ENCODE measurements around the gene MS4A5. TPM values are rescaled to one million over a fixed set of nuclear protein-coding genes. Genes with fewer than 3 reads are reported as not detected.

Gene MS4A5
- total and polyA plus RNA-seq, 2 donors from 2014 or later: not detected

DNA sequence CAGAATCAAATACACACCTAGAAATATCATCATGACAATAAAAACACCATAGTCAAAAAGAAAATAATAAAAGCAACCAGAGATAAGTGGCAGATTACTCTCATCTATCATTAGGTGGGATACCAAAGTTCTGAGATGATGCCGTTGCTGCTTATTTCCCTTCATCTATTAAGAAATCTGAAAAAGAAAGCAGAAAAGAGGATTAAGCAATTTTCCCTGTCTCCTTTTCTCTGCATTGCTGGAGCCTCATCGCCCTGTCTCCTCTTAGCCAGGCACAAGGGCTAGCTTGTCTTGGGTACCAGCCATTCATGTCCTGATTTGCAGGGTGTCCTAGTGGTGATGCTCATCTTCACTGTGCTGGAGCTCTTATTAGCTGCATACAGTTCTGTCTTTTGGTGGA lies 37.0 kb upstream of the MS4A5 start:
- H3K27ac ChIP-seq (ENCODE audit: low read depth in 2 of 2, low read length in 2 of 2): no peak overlapping the region
- H3K9me3 ChIP-seq (ENCODE audit: control insufficient read depth in 2 of 3, insufficient read depth in 1 of 3, low read length in 3 of 3): no peaks in the 10 kb centered on the region
- H3K27me3 ChIP-seq (ENCODE audit: control insufficient read depth, insufficient read depth, low read length): no peaks in the 10 kb centered on the region
- no peak for DNase-seq
- H3K9ac ChIP-seq (ENCODE audit: low read length in 3 of 3): no peak overlapping the region
- no peak for FAIRE-seq
- no peak overlapping the region for H3K4me3 ChIP-seq (ENCODE audit: low read length in 3 of 3)
- TF ChIP-seq, protein P1, sequence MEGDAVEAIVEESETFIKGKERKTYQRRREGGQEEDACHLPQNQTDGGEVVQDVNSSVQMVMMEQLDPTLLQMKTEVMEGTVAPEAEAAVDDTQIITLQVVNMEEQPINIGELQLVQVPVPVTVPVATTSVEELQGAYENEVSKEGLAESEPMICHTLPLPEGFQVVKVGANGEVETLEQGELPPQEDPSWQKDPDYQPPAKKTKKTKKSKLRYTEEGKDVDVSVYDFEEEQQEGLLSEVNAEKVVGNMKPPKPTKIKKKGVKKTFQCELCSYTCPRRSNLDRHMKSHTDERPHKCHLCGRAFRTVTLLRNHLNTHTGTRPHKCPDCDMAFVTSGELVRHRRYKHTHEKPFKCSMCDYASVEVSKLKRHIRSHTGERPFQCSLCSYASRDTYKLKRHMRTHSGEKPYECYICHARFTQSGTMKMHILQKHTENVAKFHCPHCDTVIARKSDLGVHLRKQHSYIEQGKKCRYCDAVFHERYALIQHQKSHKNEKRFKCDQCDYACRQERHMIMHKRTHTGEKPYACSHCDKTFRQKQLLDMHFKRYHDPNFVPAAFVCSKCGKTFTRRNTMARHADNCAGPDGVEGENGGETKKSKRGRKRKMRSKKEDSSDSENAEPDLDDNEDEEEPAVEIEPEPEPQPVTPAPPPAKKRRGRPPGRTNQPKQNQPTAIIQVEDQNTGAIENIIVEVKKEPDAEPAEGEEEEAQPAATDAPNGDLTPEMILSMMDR (IDR thresholded peaks at IDR 0.05; ENCODE audit: borderline replicate concordance, extremely low read depth, insufficient read depth): no peak
- no peaks in the 10 kb centered on the region for H3K36me3 ChIP-seq (ENCODE audit: control insufficient read depth in 2 of 3, insufficient read depth in 3 of 3, low read length in 3 of 3)
- no peaks in the 10 kb centered on the region for H3K4me1 ChIP-seq (ENCODE audit: control insufficient read depth in 2 of 3, insufficient read depth in 2 of 3, low read depth in 1 of 3, low read length in 3 of 3)
- intact Hi-C loops (cut with DNase I): no loop called here

DNA sequence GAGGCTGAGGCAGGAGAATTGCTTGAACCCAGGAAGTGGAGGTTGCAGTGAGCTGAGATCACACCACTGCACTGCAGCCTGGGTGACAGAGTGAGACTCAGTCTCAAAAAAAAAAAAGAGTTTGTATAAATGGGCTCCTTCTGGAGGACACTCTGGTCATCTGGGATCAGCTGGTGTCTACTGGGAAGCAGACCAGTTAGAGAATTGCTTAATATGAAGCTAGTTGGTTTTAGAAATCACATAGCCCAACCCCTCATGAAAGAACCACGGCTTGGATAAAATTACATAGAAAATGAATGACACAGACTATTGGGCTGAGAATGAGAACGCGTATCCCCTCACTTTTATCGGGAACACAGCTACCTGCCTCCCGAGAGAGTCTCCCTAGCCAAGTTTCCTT lies 36.4 kb upstream of the MS4A5 start:
- Histone ChIP-seq H3K4me3 (ENCODE audit: low read length in 3 of 3) (no peak overlapping the region), H3K9me3 (ENCODE audit: control insufficient read depth in 2 of 3, insufficient read depth in 1 of 3, low read length in 3 of 3) (no peaks in the 10 kb centered on the region), H3K27ac (ENCODE audit: low read depth in 2 of 2, low read length in 2 of 2) (no peak overlapping the region), H3K27me3 (ENCODE audit: control insufficient read depth, insufficient read depth, low read length) (no peaks in the 10 kb centered on the region), H3K36me3 (ENCODE audit: control insufficient read depth in 2 of 3, insufficient read depth in 3 of 3, low read length in 3 of 3) (no peaks in the 10 kb centered on the region), H3K4me1 (ENCODE audit: control insufficient read depth in 2 of 3, insufficient read depth in 2 of 3, low read depth in 1 of 3, low read length in 3 of 3) (no peaks in the 10 kb centered on the region), H3K9ac (ENCODE audit: low read length in 3 of 3) (no peak overlapping the region)
- TF ChIP-seq, protein P1 (IDR thresholded peaks at IDR 0.05; ENCODE audit: borderline replicate concordance, extremely low read depth, insufficient read depth): no peak
- FAIRE-seq (no peak), DNase-seq (no peak)
- intact Hi-C loops (cut with DNase I): no loop called here

DNA sequence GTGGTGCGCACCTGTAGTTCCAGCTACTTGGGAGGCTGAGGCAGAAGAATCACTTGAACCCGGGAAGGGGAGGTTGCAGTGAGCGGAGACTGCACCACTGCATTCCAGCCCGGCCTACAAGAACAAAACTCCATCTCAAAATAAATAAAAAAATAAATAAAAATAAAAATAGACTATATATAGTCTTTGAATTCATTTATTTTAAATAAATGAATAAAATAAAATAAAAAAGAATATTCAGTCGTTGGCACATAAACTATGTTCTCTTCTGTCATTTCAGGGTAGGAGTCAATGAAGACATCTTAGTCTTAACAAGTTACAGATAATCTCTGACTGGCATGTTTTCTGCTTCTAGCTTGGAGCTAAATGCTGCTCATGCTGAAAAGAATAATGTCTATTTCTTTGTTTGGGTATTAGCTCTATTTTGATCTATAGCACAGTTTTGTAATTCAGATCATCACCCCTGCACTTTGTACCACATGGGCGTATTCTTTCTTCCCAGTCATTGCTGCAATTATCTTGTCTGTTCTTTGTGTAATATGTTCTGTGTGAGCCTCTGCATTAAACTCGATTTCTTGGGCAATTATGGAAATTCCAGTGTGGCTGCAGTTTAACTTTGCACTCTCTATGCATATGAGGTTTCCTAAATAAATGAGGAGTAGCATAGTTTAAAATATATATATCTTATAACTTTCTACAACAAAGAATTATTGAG lies 34.5 kb upstream of the MS4A5 start:
- DNase-seq (no peak), FAIRE-seq (no peak)
- Histone ChIP-seq H3K36me3 (ENCODE audit: control insufficient read depth in 2 of 3, insufficient read depth in 3 of 3, low read length in 3 of 3) (no peaks in the 10 kb centered on the region), H3K9ac (ENCODE audit: low read length in 3 of 3) (no peak overlapping the region), H3K4me3 (ENCODE audit: low read length in 3 of 3) (no peak overlapping the region), H3K27me3 (ENCODE audit: control insufficient read depth, insufficient read depth, low read length) (no peaks in the 10 kb centered on the region), H3K27ac (ENCODE audit: low read depth in 2 of 2, low read length in 2 of 2) (no peak overlapping the region), H3K4me1 (ENCODE audit: control insufficient read depth in 2 of 3, insufficient read depth in 2 of 3, low read depth in 1 of 3, low read length in 3 of 3) (no peaks in the 10 kb centered on the region), H3K9me3 (ENCODE audit: control insufficient read depth in 2 of 3, insufficient read depth in 1 of 3, low read length in 3 of 3) (no peaks in the 10 kb centered on the region)
- intact Hi-C loops (cut with DNase I): no loop called here
- TF ChIP-seq, protein P1 (IDR thresholded peaks at IDR 0.05; ENCODE audit: borderline replicate concordance, extremely low read depth, insufficient read depth): no peak

DNA sequence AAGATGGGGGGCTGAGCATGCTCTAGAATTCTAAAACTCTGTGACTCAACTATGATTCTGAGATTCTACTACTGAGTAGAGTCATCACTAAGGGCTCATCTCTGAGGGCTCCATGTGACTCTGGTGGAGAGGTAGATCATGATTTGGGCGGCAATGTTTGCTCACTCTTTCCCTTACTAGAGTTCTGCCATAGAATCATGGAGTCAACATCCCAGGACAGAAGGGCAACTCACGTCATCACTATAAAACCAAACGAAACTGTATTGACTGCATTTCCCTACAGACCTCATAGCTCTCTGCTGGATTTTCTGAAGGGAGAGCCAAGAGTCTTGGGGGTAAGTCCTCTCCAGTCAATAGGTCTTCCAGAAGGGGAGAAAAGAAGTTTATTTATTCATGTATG lies 33.0 kb upstream of the MS4A5 start, which contains the start of gene MS4A14:
Gene MS4A14 (plus strand): TSS at position 78 of the 400 bp plus-strand sequence. CDS start 120 bp downstream, at position 198.
- no peaks in the 10 kb centered on the region for H3K9me3 ChIP-seq (ENCODE audit: control insufficient read depth in 2 of 3, insufficient read depth in 1 of 3, low read length in 3 of 3)
- H3K4me1 ChIP-seq (ENCODE audit: control insufficient read depth in 2 of 3, insufficient read depth in 2 of 3, low read depth in 1 of 3, low read length in 3 of 3): no peaks in the 10 kb centered on the region
- FAIRE-seq (no peak), DNase-seq (no peak)
- no peaks in the 10 kb centered on the region for H3K36me3 ChIP-seq (ENCODE audit: control insufficient read depth in 2 of 3, insufficient read depth in 3 of 3, low read length in 3 of 3)
- TF ChIP-seq, protein P1 (IDR thresholded peaks at IDR 0.05; ENCODE audit: borderline replicate concordance, extremely low read depth, insufficient read depth): no peak
- H3K27me3 ChIP-seq (ENCODE audit: control insufficient read depth, insufficient read depth, low read length): no peaks in the 10 kb centered on the region
- no peak within 1 kb of the TSS for H3K4me3 ChIP-seq (ENCODE audit: low read length in 3 of 3)
- H3K9ac ChIP-seq (ENCODE audit: low read length in 3 of 3): no peak within 1 kb of the TSS
- no peak within 1 kb of the TSS for H3K27ac ChIP-seq (ENCODE audit: low read depth in 2 of 2, low read length in 2 of 2)
- intact Hi-C loops (cut with DNase I): no loop called here
